GM10248 (cell line): ENCODE results near the gene RTF2.

Experiments
- CTCF ChIA-PET: fragments of 300-600 bp; sonication (Branson Sonifier 250); formaldehyde crosslinking; extraction: SDS; loops from one replicate; lab custom pipeline; 2021; ENCODE audit warnings: antibody characterized with exemption; lab: Yijun Ruan, JAX
- POLR2A ChIA-PET: fragments of 350-650 bp; sonication (Branson Sonifier 250); formaldehyde crosslinking; extraction: SDS; loops from one replicate; lab custom pipeline; 2020; ENCODE audit warnings: antibody characterized with exemption; lab: Yijun Ruan, JAX
- DNase-seq: peaks from one replicate; pipeline ENCODE4 v3.0.0; 2012; ENCODE audit errors: extremely low spot score
- CTCF ChIP-seq: IDR thresholded peaks from 2 replicates; pipeline ENCODE4 v1.5.1; 2012; ENCODE audit warnings: mild to moderate bottlenecking, low read depth; ENCODE audit errors: extremely low read depth, missing control alignments, control extremely low read depth

The RTF2 gene

GRCh38 chr20:56428881-56429280 lies 39.5 kb upstream of the RTF2 start:
- ChIA-PET CTCF (interaction anchor here (1.2 to 1.8 kb wide), 6 partner anchors 10 to 37 kb away, joined by 4 to 9 read pairs (median 6); partner anchors contain the start of genes AURKA, CASS4 and CSTF1), POLR2A (interaction anchor here (1.1 to 1.5 kb wide), 2 partner anchors 11 to 17 kb away, joined by 5 to 6 read pairs; partner anchors contain the start of gene CASS4)
- TF ChIP-seq CTCF: no peak
- no peak for DNase-seq

GRCh38 chr20:56429502-56429901 lies 38.9 kb upstream of the RTF2 start:
- TF ChIP-seq CTCF: no peak
- DNase-seq: no peak
- ChIA-PET POLR2A (no interaction called here), CTCF (interaction anchor here (1.0 to 1.8 kb wide), 4 partner anchors 14 to 23 kb away, joined by 4 to 9 read pairs (median 6); partner anchors contain the start of gene CASS4)

GRCh38 chr20:56429941-56430340 lies 38.5 kb upstream of the RTF2 start:
- no peak for TF ChIP-seq CTCF
- ChIA-PET CTCF (interaction anchor here (1.0 kb wide), 1 partner anchor 18 kb away, joined by 4 read pairs; no protein-coding TSS in a partner anchor), POLR2A (no interaction called here)
- DNase-seq: no peak

DNA sequence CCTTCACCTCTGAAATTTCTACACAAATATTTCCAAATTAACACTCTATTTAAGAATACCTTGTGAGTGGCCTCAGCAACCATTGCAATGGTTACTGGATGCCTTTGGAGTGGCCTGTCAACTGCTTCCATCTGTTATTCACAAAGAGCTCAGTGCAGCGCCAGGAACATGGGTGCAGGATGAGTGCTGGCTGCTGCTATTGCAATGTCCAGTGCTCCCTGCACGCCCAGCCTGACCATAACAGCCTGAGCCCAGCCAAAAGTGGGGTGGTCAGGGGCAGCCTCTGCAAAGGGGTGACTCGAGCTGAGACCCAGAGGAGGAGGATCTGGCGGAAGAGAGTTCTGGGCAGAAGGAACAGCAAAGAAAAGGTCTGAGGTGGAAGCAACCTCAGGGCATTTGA lies 38.0 kb upstream of the RTF2 start:
- ChIA-PET POLR2A (no interaction called here), CTCF (interaction anchor here (1.0 kb wide), 1 partner anchor 18 kb away, joined by 4 read pairs; no protein-coding TSS in a partner anchor)
- no peak for TF ChIP-seq CTCF
- no peak for DNase-seq

DNA sequence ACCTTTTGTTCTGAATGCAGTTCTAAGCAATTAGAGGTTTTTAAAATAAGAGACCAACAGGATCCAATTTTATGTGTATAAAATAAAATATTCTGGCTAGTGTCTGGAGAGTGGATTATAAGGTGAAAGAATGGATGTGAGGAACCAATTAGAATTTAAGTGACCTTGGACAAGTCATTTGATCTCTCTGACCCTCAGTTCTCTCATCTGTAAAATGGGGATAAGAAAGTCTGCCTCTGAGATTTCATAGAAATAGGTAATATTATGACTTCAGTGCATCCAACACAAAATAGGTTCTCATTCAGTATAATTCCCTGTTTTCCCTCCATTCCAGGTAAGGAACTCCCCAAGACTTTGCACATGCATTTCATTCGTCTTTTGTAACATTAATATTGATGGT lies 37.5 kb upstream of the RTF2 start:
- ChIA-PET CTCF (no interaction called here), POLR2A (no interaction called here)
- TF ChIP-seq CTCF: no peak
- no peak for DNase-seq

- TF ChIP-seq CTCF: no peak
- CTCF ChIA-PET: no interaction called here
- POLR2A ChIA-PET: no interaction called here
- DNase-seq: no peak
Observed at GRCh38 chr20:56431471-56431870, 37.0 kb upstream of the RTF2 start.
